DND-41 (cell line): ENCODE measurements around the gene CLEC19A.

ENCODE experiments used
- EZH2 ChIP-seq: IDR thresholded peaks from 3 replicates; pipeline ENCODE4 v1.6.1; 2012; ENCODE audit warnings: borderline replicate concordance, low read depth, mild to moderate bottlenecking, moderate library complexity, low read length, inconsistent platforms; ENCODE audit not compliant: severe bottlenecking
- TF ChIP-seq, protein P1 (sequence below): IDR thresholded peaks from 2 replicates; pipeline ENCODE4 v1.5.1; 2012; ENCODE audit warnings: borderline replicate concordance, low read length, moderate library complexity, mild to moderate bottlenecking; ENCODE audit not compliant: poor library complexity, severe bottlenecking; ENCODE audit errors: extremely low read depth

DNA sequence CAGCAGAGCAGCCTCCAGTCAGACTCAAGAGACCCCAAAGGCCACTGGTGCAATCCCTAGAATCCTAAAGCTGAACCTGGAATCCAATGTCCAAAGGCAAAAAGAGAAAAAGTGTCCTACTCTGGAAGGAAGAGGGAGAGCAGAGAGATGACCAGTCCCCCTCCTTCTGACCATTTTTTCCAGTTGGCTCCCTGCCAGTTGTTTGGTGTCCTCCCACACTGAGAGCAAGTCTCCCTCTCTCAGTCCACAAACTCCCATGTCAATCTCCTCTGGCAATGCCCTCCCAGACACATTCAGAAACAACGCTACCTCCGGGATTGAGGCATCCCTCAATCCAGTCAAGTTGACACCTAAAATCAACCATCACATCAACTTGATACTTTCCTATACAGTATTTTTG is 4.3 kb upstream of the CLEC19A start:
- TF ChIP-seq, protein P1, sequence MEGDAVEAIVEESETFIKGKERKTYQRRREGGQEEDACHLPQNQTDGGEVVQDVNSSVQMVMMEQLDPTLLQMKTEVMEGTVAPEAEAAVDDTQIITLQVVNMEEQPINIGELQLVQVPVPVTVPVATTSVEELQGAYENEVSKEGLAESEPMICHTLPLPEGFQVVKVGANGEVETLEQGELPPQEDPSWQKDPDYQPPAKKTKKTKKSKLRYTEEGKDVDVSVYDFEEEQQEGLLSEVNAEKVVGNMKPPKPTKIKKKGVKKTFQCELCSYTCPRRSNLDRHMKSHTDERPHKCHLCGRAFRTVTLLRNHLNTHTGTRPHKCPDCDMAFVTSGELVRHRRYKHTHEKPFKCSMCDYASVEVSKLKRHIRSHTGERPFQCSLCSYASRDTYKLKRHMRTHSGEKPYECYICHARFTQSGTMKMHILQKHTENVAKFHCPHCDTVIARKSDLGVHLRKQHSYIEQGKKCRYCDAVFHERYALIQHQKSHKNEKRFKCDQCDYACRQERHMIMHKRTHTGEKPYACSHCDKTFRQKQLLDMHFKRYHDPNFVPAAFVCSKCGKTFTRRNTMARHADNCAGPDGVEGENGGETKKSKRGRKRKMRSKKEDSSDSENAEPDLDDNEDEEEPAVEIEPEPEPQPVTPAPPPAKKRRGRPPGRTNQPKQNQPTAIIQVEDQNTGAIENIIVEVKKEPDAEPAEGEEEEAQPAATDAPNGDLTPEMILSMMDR: no peak
- TF ChIP-seq EZH2: no peak
